ENCODE results near the gene GEMIN5.

The GEMIN5 gene

GRCh38 chr5:154841273-154841661 is 96.7 kb downstream of the GEMIN5 start:
- no peak for DNase-seq

DNA sequence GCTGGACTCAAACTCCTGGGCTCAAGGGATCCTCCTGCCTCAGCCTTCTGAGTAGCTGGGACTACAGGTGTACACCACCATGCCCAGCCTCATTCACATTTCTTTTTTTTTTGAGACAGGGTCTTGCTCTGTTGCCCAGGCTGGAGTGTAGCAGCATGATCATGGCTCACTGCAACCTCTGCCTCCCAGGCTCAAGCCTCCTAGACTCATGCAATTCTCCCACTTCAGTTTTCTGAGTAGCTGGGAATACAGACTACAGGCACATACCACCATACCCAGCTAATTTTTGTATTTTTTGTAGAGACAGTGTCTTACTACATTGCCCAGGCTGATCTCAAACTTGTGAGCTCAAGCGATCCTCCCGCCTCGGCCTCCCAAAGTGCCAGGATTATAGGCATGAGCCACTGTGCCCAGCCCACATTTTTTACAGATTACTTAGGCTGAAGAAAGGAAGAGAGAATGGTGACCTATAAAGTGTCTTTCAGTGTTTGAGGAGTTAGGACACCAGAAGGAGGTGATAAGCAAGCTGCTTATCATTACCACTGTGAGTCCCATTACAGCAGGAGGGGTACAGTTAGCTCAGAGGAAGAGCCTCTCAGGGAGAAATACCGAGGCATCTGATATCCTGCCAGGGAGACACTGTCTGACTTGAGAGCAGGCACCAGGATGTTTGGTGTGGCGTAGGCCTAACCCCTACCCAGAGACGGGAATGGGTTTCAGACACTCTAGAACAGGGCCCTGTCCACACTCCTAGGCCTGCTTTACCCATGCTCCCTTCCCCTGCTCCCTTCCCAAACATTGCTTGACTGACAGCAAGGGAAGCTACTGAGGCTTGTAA is 97.4 kb downstream of the GEMIN5 start:
- DNase-seq, result no peak

All from SIG-M5 (cell line).